Measurements from ENCODE around the gene CD7. TPM values are rescaled to one million over a fixed set of nuclear protein-coding genes. Genes with fewer than 3 reads are reported as not detected.
A peak's percentile ranks its signal among the peaks of the same experiment; 100 is the strongest.

CD7 gene
- total and polyA plus RNA-seq, 9 of the 15 experiments (the other 6 are each of a cell fraction or from before 2014, with no cell fraction given), result 0.21 to 0.35 TPM; not detected in 7

DNA sequence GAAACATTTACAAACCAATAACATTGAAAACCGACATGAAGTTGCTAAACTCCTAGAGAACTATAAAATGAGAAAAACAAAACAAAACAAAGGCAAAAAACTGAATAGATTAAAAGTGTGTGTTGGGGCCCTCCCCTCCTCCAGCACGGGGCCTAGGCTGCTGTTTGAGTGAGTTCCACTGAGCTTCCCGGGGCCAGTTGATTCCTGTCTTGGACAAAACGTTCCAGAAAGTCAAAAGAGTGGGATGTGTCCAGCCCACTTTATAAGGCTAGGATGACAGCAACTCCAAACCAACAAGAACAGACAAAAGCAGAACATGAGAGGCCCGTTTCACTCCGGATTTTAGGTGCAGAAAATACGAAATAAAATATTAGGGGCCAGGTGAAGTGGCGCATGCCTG, 32.3 kb downstream of the CD7 start (continued):
- TF ChIP-seq, protein P1, sequence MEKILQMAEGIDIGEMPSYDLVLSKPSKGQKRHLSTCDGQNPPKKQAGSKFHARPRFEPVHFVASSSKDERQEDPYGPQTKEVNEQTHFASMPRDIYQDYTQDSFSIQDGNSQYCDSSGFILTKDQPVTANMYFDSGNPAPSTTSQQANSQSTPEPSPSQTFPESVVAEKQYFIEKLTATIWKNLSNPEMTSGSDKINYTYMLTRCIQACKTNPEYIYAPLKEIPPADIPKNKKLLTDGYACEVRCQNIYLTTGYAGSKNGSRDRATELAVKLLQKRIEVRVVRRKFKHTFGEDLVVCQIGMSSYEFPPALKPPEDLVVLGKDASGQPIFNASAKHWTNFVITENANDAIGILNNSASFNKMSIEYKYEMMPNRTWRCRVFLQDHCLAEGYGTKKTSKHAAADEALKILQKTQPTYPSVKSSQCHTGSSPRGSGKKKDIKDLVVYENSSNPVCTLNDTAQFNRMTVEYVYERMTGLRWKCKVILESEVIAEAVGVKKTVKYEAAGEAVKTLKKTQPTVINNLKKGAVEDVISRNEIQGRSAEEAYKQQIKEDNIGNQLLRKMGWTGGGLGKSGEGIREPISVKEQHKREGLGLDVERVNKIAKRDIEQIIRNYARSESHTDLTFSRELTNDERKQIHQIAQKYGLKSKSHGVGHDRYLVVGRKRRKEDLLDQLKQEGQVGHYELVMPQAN (IDR thresholded peaks at IDR 0.05; ENCODE audit: borderline replicate concordance), result no peak
- TF ChIP-seq ZKSCAN3 (CRISPR knock-in tag; IDR thresholded peaks at IDR 0.05) (no peak), KAT8 (IDR thresholded peaks at IDR 0.05; ENCODE audit: low read depth) (no peak), ZNF282 (CRISPR knock-in tag; IDR thresholded peaks at IDR 0.05) (no peak), SMAD2 (IDR thresholded peaks at IDR 0.05; ENCODE audit: low read depth, low read length) (no peak), SAFB (IDR thresholded peaks at IDR 0.05; ENCODE audit: borderline replicate concordance, low read depth, low read length) (no peak), DACH1 (IDR thresholded peaks at IDR 0.05; ENCODE audit: partially characterized antibody) (no peak), CCNT2 (IDR thresholded peaks at IDR 0.05; ENCODE audit: borderline replicate concordance, extremely low read depth, insufficient read length, low read depth, low read length) (no peak)
- TF ChIP-seq, protein P2, sequence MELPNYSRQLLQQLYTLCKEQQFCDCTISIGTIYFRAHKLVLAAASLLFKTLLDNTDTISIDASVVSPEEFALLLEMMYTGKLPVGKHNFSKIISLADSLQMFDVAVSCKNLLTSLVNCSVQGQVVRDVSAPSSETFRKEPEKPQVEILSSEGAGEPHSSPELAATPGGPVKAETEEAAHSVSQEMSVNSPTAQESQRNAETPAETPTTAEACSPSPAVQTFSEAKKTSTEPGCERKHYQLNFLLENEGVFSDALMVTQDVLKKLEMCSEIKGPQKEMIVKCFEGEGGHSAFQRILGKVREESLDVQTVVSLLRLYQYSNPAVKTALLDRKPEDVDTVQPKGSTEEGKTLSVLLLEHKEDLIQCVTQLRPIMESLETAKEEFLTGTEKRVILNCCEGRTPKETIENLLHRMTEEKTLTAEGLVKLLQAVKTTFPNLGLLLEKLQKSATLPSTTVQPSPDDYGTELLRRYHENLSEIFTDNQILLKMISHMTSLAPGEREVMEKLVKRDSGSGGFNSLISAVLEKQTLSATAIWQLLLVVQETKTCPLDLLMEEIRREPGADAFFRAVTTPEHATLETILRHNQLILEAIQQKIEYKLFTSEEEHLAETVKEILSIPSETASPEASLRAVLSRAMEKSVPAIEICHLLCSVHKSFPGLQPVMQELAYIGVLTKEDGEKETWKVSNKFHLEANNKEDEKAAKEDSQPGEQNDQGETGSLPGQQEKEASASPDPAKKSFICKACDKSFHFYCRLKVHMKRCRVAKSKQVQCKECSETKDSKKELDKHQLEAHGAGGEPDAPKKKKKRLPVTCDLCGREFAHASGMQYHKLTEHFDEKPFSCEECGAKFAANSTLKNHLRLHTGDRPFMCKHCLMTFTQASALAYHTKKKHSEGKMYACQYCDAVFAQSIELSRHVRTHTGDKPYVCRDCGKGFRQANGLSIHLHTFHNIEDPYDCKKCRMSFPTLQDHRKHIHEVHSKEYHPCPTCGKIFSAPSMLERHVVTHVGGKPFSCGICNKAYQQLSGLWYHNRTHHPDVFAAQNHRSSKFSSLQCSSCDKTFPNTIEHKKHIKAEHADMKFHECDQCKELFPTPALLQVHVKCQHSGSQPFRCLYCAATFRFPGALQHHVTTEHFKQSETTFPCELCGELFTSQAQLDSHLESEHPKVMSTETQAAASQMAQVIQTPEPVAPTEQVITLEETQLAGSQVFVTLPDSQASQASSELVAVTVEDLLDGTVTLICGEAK (IDR thresholded peaks at IDR 0.05), result peak; percentile 14; the same call in 1 of the 2 replicates
- TF ChIP-seq, protein P2 (CRISPR knock-in tag; IDR thresholded peaks at IDR 0.05), result no peak
- TF ChIP-seq, protein P3, sequence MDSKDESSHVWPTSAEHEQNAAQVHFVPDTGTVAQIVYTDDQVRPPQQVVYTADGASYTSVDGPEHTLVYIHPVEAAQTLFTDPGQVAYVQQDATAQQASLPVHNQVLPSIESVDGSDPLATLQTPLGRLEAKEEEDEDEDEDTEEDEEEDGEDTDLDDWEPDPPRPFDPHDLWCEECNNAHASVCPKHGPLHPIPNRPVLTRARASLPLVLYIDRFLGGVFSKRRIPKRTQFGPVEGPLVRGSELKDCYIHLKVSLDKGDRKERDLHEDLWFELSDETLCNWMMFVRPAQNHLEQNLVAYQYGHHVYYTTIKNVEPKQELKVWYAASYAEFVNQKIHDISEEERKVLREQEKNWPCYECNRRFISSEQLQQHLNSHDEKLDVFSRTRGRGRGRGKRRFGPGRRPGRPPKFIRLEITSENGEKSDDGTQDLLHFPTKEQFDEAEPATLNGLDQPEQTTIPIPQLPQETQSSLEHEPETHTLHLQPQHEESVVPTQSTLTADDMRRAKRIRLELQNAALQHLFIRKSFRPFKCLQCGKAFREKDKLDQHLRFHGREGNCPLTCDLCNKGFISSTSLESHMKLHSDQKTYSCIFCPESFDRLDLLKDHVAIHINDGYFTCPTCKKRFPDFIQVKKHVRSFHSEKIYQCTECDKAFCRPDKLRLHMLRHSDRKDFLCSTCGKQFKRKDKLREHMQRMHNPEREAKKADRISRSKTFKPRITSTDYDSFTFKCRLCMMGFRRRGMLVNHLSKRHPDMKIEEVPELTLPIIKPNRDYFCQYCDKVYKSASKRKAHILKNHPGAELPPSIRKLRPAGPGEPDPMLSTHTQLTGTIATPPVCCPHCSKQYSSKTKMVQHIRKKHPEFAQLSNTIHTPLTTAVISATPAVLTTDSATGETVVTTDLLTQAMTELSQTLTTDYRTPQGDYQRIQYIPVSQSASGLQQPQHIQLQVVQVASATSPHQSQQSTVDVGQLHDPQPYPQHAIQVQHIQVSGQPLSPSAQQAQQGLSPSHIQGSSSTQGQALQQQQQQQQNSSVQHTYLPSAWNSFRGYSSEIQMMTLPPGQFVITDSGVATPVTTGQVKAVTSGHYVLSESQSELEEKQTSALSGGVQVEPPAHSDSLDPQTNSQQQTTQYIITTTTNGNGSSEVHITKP (IDR thresholded peaks at IDR 0.05; ENCODE audit: partially characterized antibody), result peak; percentile 29
- TF ChIP-seq, protein P4, sequence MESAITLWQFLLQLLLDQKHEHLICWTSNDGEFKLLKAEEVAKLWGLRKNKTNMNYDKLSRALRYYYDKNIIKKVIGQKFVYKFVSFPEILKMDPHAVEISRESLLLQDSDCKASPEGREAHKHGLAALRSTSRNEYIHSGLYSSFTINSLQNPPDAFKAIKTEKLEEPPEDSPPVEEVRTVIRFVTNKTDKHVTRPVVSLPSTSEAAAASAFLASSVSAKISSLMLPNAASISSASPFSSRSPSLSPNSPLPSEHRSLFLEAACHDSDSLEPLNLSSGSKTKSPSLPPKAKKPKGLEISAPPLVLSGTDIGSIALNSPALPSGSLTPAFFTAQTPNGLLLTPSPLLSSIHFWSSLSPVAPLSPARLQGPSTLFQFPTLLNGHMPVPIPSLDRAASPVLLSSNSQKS (CRISPR knock-in tag; IDR thresholded peaks at IDR 0.05), result no peak
- TF ChIP-seq, protein P5, sequence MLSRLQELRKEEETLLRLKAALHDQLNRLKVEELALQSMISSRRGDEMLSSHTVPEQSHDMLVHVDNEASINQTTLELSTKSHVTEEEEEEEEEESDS (CRISPR knock-in tag; IDR thresholded peaks at IDR 0.05), result no peak

Data from K562 (cell line).